ENCODE data around the gene ZC3H18.

Gene ZC3H18

DNA sequence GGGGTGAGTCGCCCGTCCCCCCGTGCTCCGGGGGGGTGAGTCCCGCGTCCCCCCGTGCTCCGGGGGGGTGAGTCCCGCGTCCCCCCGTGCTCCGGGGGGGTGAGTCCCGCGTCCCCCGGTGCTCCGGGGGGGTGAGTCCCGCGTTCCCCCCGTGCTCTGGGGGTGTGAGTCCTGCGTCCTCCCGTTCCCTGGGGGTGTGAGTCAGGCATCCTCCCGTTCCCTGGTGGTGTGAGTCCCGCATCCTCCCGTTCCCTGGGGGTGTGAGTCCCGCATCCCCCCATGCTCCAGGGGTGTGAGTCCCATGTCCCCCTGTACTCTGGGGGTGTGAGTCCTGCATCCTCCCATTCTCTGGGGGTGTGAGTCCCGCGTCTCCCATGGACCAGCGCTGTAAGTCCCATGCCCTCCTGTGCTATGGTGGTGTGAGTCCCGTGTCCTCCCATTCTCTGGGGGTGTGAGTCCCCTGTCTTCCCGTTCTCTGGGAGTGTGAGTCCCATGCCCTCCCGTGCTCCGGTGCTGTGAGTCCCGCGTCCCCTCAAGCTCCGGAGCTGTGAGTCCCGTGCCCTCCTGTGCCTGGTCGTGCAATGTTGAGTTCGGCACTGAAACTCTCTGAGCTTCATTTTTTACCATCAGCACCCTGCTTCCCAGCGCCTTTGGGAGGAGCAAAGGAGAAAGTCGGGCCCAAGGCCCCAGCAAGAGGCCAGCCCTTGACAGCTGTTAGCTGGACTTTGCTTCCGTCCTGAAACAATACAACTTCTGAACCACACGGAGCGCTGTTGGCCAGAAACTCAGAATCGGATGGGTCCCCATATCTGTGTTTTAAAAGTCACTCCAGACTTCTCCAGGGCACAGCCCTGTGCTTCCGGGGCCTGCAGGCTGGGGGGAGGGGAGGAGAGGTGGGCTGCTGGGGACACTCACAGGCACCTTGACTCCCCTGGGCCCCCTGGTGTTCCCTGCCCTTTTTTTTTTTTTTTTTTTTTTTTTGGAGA lies 11.5 kb upstream of the ZC3H18 start:
- no peak overlapping the region for H3K4me3 ChIP-seq (replicated peaks; ENCODE audit: insufficient read depth, low read length)
- no peaks in the 10 kb centered on the region for H3K27me3 ChIP-seq (ENCODE audit: insufficient read depth, poor library complexity, severe bottlenecking)
- peak in 1 of 2 experiments; percentile 3 for DNase-seq (ENCODE audit: low read depth in 1 of 2, low spot score in 1 of 2)
- no peak overlapping the region for H3K27ac ChIP-seq (replicated peaks)
- TF ChIP-seq, protein P1, sequence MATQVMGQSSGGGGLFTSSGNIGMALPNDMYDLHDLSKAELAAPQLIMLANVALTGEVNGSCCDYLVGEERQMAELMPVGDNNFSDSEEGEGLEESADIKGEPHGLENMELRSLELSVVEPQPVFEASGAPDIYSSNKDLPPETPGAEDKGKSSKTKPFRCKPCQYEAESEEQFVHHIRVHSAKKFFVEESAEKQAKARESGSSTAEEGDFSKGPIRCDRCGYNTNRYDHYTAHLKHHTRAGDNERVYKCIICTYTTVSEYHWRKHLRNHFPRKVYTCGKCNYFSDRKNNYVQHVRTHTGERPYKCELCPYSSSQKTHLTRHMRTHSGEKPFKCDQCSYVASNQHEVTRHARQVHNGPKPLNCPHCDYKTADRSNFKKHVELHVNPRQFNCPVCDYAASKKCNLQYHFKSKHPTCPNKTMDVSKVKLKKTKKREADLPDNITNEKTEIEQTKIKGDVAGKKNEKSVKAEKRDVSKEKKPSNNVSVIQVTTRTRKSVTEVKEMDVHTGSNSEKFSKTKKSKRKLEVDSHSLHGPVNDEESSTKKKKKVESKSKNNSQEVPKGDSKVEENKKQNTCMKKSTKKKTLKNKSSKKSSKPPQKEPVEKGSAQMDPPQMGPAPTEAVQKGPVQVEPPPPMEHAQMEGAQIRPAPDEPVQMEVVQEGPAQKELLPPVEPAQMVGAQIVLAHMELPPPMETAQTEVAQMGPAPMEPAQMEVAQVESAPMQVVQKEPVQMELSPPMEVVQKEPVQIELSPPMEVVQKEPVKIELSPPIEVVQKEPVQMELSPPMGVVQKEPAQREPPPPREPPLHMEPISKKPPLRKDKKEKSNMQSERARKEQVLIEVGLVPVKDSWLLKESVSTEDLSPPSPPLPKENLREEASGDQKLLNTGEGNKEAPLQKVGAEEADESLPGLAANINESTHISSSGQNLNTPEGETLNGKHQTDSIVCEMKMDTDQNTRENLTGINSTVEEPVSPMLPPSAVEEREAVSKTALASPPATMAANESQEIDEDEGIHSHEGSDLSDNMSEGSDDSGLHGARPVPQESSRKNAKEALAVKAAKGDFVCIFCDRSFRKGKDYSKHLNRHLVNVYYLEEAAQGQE (IDR thresholded peaks at IDR 0.05; ENCODE audit: insufficient replicate concordance, low read depth), result no peak
- TF ChIP-seq SPI1 (IDR thresholded peaks at IDR 0.05; ENCODE audit: borderline replicate concordance, low read depth) (no peak), GABPA (IDR thresholded peaks at IDR 0.05; ENCODE audit: low read depth) (no peak), POLR2AphosphoS5 (IDR thresholded peaks at IDR 0.05; ENCODE audit: low read depth) (no peak)
- TF ChIP-seq, protein P2, sequence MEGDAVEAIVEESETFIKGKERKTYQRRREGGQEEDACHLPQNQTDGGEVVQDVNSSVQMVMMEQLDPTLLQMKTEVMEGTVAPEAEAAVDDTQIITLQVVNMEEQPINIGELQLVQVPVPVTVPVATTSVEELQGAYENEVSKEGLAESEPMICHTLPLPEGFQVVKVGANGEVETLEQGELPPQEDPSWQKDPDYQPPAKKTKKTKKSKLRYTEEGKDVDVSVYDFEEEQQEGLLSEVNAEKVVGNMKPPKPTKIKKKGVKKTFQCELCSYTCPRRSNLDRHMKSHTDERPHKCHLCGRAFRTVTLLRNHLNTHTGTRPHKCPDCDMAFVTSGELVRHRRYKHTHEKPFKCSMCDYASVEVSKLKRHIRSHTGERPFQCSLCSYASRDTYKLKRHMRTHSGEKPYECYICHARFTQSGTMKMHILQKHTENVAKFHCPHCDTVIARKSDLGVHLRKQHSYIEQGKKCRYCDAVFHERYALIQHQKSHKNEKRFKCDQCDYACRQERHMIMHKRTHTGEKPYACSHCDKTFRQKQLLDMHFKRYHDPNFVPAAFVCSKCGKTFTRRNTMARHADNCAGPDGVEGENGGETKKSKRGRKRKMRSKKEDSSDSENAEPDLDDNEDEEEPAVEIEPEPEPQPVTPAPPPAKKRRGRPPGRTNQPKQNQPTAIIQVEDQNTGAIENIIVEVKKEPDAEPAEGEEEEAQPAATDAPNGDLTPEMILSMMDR (IDR thresholded peaks at IDR 0.05; ENCODE audit: insufficient read depth, low read length), result no peak

DNA sequence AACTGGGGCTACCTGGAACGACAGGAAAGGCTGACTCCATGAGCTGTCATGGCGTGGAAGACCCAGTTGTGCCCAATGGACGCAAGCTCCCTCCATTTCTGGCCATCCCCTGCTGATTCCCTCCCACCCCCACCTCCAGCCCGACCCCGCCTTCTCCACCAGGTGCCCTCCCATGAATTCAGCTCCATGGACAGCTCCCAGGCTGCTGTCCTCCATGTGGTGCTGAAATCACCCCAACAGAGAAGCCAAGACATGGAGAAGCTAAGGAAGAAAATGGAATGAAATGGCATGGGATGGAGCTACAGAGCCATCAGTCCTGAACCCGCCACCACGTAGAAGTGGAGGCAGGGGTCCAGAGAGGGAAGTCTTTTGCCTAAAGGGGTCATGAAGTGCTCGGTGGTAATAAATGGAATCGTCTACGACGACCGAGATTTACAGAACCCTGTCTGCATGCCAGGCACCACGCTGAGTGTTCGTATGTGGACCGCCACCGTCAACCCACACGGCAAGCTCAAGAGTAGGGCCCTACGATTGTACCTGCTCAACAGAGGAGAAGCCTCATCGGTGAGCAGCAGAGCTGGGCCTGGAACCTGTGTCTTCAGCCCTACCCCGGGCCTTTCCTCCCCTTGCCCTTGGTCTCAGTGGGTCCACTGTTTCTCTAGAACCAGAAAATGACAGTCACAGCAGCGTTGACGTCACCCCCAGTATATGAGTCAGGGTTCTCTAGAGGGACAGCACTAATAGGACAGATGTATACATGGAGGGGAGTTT lies 9.3 kb upstream of the ZC3H18 start:
- H3K4me3 ChIP-seq (replicated peaks; ENCODE audit: insufficient read depth, low read length), result no peak overlapping the region
- H3K27ac ChIP-seq (replicated peaks), result no peak overlapping the region
- DNase-seq (ENCODE audit: low read depth in 1 of 2, low spot score in 1 of 2), result no peak
- TF ChIP-seq, protein P1 (IDR thresholded peaks at IDR 0.05; ENCODE audit: insufficient replicate concordance, low read depth), result peak; percentile 95
- TF ChIP-seq POLR2AphosphoS5 (IDR thresholded peaks at IDR 0.05; ENCODE audit: low read depth), result no peak
- TF ChIP-seq, protein P2 (IDR thresholded peaks at IDR 0.05; ENCODE audit: insufficient read depth, low read length), result no peak
- TF ChIP-seq GABPA (IDR thresholded peaks at IDR 0.05; ENCODE audit: low read depth), result no peak
- no peak for TF ChIP-seq SPI1 (IDR thresholded peaks at IDR 0.05; ENCODE audit: borderline replicate concordance, low read depth)
- no peaks in the 10 kb centered on the region for H3K27me3 ChIP-seq (ENCODE audit: insufficient read depth, poor library complexity, severe bottlenecking)

DNA sequence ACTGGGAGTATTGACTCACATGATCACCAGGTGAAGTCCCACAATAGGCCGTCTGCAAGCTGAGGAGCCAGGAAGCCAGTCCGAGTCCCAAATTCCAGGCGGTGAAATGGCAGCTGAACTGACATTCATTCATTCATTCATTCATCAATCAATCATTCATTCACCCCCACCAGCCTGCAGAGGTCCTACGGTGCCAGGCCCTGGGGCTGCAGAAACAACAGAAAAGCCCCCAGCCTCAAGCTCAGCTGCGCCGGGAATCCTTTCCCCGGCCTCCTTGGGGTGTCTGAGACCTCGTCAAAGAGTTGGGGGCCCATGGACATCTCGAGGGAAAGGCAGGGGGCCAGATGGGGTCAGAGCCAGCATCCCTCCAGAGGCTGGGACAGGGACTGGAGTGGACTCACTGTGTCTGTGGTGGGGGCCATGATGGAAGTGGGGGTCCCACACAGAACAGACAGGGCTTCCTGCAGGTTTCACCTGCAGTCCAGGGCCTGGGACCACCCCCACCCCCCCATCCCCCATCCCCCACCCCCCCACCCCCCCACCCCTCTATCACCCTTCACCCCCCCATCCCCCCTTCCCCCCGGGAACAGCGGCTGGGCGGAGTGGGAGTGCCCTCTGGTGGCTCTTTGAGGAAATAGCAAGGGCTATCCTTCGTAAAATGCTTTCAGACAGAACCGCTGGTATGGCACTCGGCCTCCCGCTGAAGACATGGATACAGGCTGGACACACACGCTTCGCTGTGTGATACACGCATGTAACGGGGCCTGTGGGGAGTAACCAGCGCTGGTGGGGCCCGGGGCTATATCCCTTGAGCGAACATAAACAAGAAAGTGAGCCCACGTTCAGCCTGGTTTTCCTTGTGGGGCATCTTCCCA lies 8.5 kb upstream of the ZC3H18 start:
- H3K27me3 ChIP-seq (ENCODE audit: insufficient read depth, poor library complexity, severe bottlenecking), result no peaks in the 10 kb centered on the region
- H3K4me3 ChIP-seq (replicated peaks; ENCODE audit: insufficient read depth, low read length), result no peak overlapping the region
- TF ChIP-seq POLR2AphosphoS5 (IDR thresholded peaks at IDR 0.05; ENCODE audit: low read depth) (no peak), SPI1 (IDR thresholded peaks at IDR 0.05; ENCODE audit: borderline replicate concordance, low read depth) (no peak)
- TF ChIP-seq, protein P2 (IDR thresholded peaks at IDR 0.05; ENCODE audit: insufficient read depth, low read length), result peak; percentile 16
- TF ChIP-seq, protein P1 (IDR thresholded peaks at IDR 0.05; ENCODE audit: insufficient replicate concordance, low read depth), result no peak
- peak in 1 of 2 experiments; percentile 8 for DNase-seq (ENCODE audit: low read depth in 1 of 2, low spot score in 1 of 2)
- H3K27ac ChIP-seq (replicated peaks), result no peak overlapping the region

Measured in HL-60 (cell line).